Measurements from ENCODE around the gene DET1. TPM values are rescaled to one million over a fixed set of nuclear protein-coding genes. Genes with fewer than 3 reads are reported as not detected.
A peak's percentile ranks its signal among the peaks of the same experiment; 100 is the strongest.

The DET1 gene
- total RNA-seq, 1 experiment from 2014 or later: 6.6 TPM

- Mint-ChIP-seq H3K27me3 (ENCODE audit: low read depth) (no peaks in the 10 kb centered on the region), H3K4me1 (peaks cover 40 to 52% of the 10 kb centered on the region in 2 experiments), H3K27ac (peak overlapping the region in 2 of 3 experiments; percentile 53 to 74; a peak in 3 of 7 replicates), H3K9me3 (peaks cover 0 to 3% of the 10 kb centered on the region in 2 experiments; a peak in 2 of 5 replicates), H3K4me3 (no peak overlapping the region), H3K36me3 (ENCODE audit: insufficient read depth in 1 of 3, low read depth in 3 of 3) (peaks cover 0 to 19% (median 3%) of the 10 kb centered on the region in 3 experiments; a peak in 3 of 7 replicates)
- Histone ChIP-seq H2BK5ac (ENCODE audit: insufficient read length, low read length) (no peak overlapping the region), H4K20me1 (ENCODE audit: control insufficient read depth, insufficient read depth, insufficient read length) (no peaks in the 10 kb centered on the region), H2AFZ (ENCODE audit: low read length) (no peak overlapping the region), H4K8ac (replicated peaks; ENCODE audit: insufficient read length, low read depth, low read length) (no peak overlapping the region), H3K9ac (ENCODE audit: extremely low read depth, insufficient read length, low read length) (no peak overlapping the region), H3K4me1 (ENCODE audit: insufficient read depth, low read length) (no peaks in the 10 kb centered on the region; the same call in 1 of the 2 replicates), H3K14ac (ENCODE audit: insufficient read depth, low read length) (no peak overlapping the region), H4K91ac (ENCODE audit: insufficient read length, low read depth, low read length) (no peak overlapping the region), H2BK15ac (ENCODE audit: low read depth, low read length) (no peak overlapping the region), H3T11ph (ENCODE audit: low read length) (no peak overlapping the region), H3K79me2 (ENCODE audit: insufficient read depth, low read length) (no peaks in the 10 kb centered on the region), H2BK12ac (ENCODE audit: insufficient read length, low read depth, low read length) (no peak overlapping the region), H2BK20ac (ENCODE audit: low read depth, low read length, poor library complexity, severe bottlenecking) (no peak overlapping the region), H4K5ac (ENCODE audit: insufficient read length, low read depth, low read length) (no peak overlapping the region), H3K27me3 (ENCODE audit: insufficient read depth, low read length) (no peaks in the 10 kb centered on the region), H3K18ac (ENCODE audit: insufficient read length, low read depth, low read length) (no peak overlapping the region), H3K23ac (ENCODE audit: insufficient read length, low read depth, low read length) (no peak overlapping the region), H3K9me3 (ENCODE audit: control insufficient read depth, low read depth, low read length) (no peaks in the 10 kb centered on the region), H3K23me2 (ENCODE audit: insufficient read length, low read depth, low read length, poor library complexity, severe bottlenecking) (no peaks in the 10 kb centered on the region), H3K79me1 (ENCODE audit: insufficient read depth, low read depth, low read length, poor library complexity, severe bottlenecking) (no peaks in the 10 kb centered on the region), H2BK120ac (ENCODE audit: low read depth, low read length, poor library complexity, severe bottlenecking) (no peak overlapping the region), H2AK5ac (ENCODE audit: insufficient read length, low read length) (no peak overlapping the region), H3K27ac (ENCODE audit: insufficient read length, low read depth, low read length) (no peak overlapping the region), H3K4me2 (ENCODE audit: insufficient read depth, insufficient read length, low read length) (no peak overlapping the region), H3K4ac (ENCODE audit: low read depth, low read length) (no peak overlapping the region), H3K56ac (ENCODE audit: insufficient read length, low read depth, low read length) (no peak overlapping the region)
- no CpG with 5 or more reads among the region's 9 CpGs for WGBS (ENCODE audit: extremely low coverage, insufficient read length, low lambda C conversion rate)
- no peak for DNase-seq
- no peak for TF ChIP-seq CTCF (conservative IDR thresholded peaks at IDR 0.05)
These were observed 7.5 kb downstream of the DET1 start for GRCh38 chr15:88538972-88539371.

All from H9 (cell line).